Measurements from ENCODE around the gene ZBTB44. TPM values are rescaled to one million over a fixed set of nuclear protein-coding genes. Genes with fewer than 3 reads are reported as not detected.
A peak's percentile ranks its signal among the peaks of the same experiment; 100 is the strongest.

Gene ZBTB44
- total RNA-seq, result 10 to 100 TPM; 23.1 to 76.7 (median 33.0) TPM

DNA sequence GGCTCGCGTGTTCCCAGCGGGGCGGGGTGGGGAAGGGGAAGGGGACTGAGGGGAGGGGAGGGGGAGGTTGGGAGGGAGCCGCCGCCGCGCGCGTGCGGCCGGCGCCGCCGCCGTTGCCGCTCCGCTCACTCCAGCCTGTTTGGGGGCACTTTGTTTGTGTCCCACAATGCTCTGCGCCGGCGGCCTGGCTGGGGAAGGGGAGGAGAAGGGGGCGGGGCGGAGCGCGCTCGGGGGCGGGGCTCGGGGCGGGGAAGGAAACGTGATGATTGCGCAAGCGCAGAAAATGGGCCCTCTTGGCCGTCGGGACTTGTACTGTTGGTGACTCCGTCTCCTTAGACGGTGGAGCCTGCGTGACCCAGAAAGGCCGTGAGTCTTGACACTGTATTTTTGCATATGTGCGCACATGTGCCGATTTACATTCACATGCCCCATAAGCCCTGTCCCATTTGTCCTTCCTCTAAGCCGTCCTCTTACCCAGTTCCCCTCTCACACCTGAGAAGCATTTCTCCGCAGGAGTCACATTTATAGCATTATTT is at the start of gene ZBTB44:
Gene ZBTB44 (minus strand): TSS at position 168 of the 536 bp plus-strand sequence. CDS start 53,044 bp downstream, outside the sequence.
- H3K36me3 ChIP-seq, result no peaks in the 10 kb centered on the region
- DNase-seq, result peak; percentile 73
- H3K4me1 ChIP-seq, result peaks cover 7 to 73% (median 28%) of the 10 kb centered on the region in 3 donors
- H3K9me3 ChIP-seq, result no peaks in the 10 kb centered on the region
- WGBS, 2 donors, result 2 to 4% methylated on average over 8 to 9 of the region's 42 CpGs
- H3K27ac ChIP-seq, result peak within 1 kb of the TSS; percentile 92 to 97 (median 96)
- intact Hi-C loops (cut with DNase I), result no loop called here
- TF ChIP-seq POLR2A (IDR thresholded peaks at IDR 0.05), result peak in 1 of 4 donors; percentile 64
- TF ChIP-seq, protein P1, sequence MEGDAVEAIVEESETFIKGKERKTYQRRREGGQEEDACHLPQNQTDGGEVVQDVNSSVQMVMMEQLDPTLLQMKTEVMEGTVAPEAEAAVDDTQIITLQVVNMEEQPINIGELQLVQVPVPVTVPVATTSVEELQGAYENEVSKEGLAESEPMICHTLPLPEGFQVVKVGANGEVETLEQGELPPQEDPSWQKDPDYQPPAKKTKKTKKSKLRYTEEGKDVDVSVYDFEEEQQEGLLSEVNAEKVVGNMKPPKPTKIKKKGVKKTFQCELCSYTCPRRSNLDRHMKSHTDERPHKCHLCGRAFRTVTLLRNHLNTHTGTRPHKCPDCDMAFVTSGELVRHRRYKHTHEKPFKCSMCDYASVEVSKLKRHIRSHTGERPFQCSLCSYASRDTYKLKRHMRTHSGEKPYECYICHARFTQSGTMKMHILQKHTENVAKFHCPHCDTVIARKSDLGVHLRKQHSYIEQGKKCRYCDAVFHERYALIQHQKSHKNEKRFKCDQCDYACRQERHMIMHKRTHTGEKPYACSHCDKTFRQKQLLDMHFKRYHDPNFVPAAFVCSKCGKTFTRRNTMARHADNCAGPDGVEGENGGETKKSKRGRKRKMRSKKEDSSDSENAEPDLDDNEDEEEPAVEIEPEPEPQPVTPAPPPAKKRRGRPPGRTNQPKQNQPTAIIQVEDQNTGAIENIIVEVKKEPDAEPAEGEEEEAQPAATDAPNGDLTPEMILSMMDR (IDR thresholded peaks at IDR 0.05), result no peak
- H3K4me3 ChIP-seq, result peak within 1 kb of the TSS; percentile 81 to 96 (median 88)
- no peaks in the 10 kb centered on the region for H3K27me3 ChIP-seq

DNA sequence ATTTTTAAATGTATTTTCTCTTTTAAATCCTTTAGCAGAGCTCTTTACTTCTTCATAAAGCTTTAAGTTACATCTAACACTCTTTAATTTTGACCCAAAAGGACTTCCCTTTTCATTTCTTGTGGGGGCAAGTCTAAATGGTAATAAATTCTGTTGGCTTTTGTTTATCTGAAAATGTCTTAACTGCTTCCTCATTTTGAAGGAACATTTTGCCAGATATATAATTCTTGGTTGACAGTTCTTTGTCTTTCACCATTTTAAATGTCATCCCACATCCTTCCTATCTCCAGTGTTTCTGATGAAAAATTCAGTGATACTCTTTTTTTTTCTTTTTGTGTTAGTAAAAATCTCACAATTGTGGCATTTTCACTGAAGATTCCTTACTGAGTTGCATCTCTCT is 44.7 kb upstream of the ZBTB44 start:
- H3K36me3 ChIP-seq, result no peaks in the 10 kb centered on the region
- H3K9me3 ChIP-seq, result peaks cover 0 to 24% (median 10%) of the 10 kb centered on the region in 3 donors
- no peaks in the 10 kb centered on the region for H3K27me3 ChIP-seq
- H3K27ac ChIP-seq, result no peak overlapping the region
- intact Hi-C loops (cut with DNase I), result no loop called here
- no peak for TF ChIP-seq POLR2A (IDR thresholded peaks at IDR 0.05)
- TF ChIP-seq, protein P1 (IDR thresholded peaks at IDR 0.05), result no peak
- no peak overlapping the region for H3K4me3 ChIP-seq
- DNase-seq, result no peak
- no peaks in the 10 kb centered on the region for H3K4me1 ChIP-seq

DNA sequence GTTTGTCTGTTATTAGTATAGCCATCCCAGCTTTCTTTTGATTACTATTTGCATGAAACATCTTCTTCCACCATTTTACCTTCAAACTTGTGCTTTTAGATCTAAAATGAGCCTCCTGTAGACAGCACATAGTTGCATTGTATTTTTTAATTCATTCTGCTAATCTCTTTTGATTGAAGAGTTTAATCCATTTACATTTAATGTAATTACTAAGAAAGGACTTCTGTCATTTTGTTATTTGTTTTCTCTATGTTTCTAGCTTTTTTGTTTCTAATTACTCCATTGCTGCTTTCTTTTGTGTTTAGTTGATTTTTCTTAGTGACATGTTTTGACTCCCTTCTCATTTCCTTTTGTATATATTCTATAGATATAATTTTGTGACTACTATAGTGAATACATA is 43.7 kb upstream of the ZBTB44 start:
- H3K27me3 ChIP-seq, result no peaks in the 10 kb centered on the region
- H3K27ac ChIP-seq, result no peak overlapping the region
- H3K4me1 ChIP-seq, result no peaks in the 10 kb centered on the region
- no peak overlapping the region for H3K4me3 ChIP-seq
- intact Hi-C loops (cut with DNase I), result no loop called here
- no peaks in the 10 kb centered on the region for H3K36me3 ChIP-seq
- DNase-seq, result no peak
- peaks cover 0 to 24% (median 10%) of the 10 kb centered on the region in 3 donors for H3K9me3 ChIP-seq
- TF ChIP-seq POLR2A (IDR thresholded peaks at IDR 0.05), result no peak
- TF ChIP-seq, protein P1 (IDR thresholded peaks at IDR 0.05), result no peak

- Histone ChIP-seq H3K36me3 (no peaks in the 10 kb centered on the region), H3K27ac (no peak overlapping the region), H3K9me3 (no peaks in the 10 kb centered on the region), H3K4me1 (no peaks in the 10 kb centered on the region), H3K4me3 (no peak overlapping the region), H3K27me3 (no peaks in the 10 kb centered on the region)
- TF ChIP-seq, protein P1 (IDR thresholded peaks at IDR 0.05), result no peak
- TF ChIP-seq POLR2A (IDR thresholded peaks at IDR 0.05), result no peak
- WGBS, 2 donors, result 72 to 84% methylated on average over 1 of the region's 1 CpG
- no peak for DNase-seq
- intact Hi-C loops (cut with DNase I), result no loop called here
Observed at GRCh38 chr11:130347261-130347660, 32.5 kb upstream of the ZBTB44 start.

DNA sequence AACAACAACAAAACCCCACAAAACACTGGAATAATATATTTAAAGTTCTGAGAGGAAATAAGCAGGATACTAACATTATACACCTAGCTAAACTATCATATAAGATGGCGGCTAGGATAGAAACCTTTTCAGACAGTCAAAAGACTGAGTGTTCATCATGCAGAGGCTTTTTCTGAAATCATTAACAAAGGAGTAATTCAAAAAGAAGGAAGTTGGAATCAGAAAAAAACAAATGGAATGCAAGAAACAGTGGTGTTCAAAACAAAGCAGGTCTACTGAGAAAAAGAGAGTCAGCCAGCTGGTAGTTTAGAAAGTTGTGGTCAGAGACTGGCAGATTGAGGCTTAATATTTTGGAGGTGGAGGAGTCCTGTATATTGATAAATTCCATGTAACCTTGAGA is 30.1 kb upstream of the ZBTB44 start:
- H3K27me3 ChIP-seq, result no peaks in the 10 kb centered on the region
- H3K36me3 ChIP-seq, result no peaks in the 10 kb centered on the region
- 86% methylated on average over 1 of the region's 1 CpG for WGBS, 2 donors
- TF ChIP-seq, protein P1 (IDR thresholded peaks at IDR 0.05), result no peak
- no peak for TF ChIP-seq POLR2A (IDR thresholded peaks at IDR 0.05)
- no peak for DNase-seq
- H3K9me3 ChIP-seq, result peaks cover 0 to 5% (median 0%) of the 10 kb centered on the region in 3 donors
- no peak overlapping the region for H3K27ac ChIP-seq
- H3K4me3 ChIP-seq, result no peak overlapping the region
- intact Hi-C loops (cut with DNase I), result no loop called here
- H3K4me1 ChIP-seq, result no peaks in the 10 kb centered on the region

Data from esophagus squamous epithelium (tissue), 5 donors.